ENCODE data around the gene FLAD1. TPM values are rescaled to one million over a fixed set of nuclear protein-coding genes. Genes with fewer than 3 reads are reported as not detected.

Gene FLAD1
- total RNA-seq, 4 donors from 2014 or later, result 19.5 to 29.6 (median 23.0) TPM

DNA sequence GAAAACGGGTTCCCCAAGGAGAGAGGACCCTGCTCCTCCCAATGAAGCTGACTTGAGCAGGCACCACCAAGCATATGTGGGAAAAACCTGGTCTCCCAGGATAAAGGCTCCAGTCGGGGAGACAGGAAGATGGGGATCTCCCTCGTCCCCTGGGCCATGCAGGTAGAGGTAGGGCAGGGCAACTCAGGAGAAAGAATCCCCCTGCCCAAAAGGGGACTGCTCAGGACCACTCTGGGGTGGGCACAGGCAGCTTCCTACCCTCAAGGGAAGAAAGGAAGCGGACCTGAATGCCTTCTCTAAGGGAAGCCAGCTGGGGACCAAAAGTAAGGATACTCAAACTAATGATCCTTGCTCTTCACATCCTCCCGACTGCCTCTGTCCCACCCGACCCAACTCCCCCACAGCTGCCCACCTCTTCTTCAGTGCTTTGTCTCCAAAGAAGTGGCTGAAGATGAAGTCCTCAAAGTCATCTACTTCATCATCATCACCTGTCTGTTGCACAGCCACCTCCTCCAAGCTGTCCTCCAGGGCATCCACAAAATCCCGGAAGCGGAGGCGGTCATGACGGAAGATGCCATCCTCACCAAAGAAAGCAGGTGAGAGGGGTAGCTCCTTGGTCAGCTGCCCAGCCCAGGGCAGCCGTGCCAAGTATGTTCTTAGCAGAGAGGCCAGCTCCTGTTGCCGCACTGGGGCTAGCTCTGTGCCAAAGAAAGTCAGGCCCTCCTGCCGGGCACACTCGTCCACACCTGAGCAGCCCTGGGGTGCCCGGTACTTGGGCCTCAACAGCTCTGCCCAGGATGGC, 37.8 kb upstream of the FLAD1 start:
- TF ChIP-seq EP300 (IDR thresholded peaks at IDR 0.05), result no peak
- no peak for TF ChIP-seq POLR2AphosphoS5 (IDR thresholded peaks at IDR 0.05)
- no peak for TF ChIP-seq POLR2A (IDR thresholded peaks at IDR 0.05; ENCODE audit: low read depth)
- peaks cover 13 to 52% (median 34%) of the 10 kb centered on the region in 4 donors for H3K36me3 ChIP-seq

GRCh38 chr1:154945962-154946850, 36.9 kb upstream of the FLAD1 start:
- Histone ChIP-seq H3K36me3 (peaks cover 21 to 61% (median 40%) of the 10 kb centered on the region in 4 donors), H3K27ac (replicated peaks in 1 of 4) (peak overlapping the region in 1 of 4 donors; percentile 8), H3K4me3 (no peak overlapping the region), H3K27me3 (no peaks in the 10 kb centered on the region), H3K4me1 (peaks cover 29 to 48% (median 39%) of the 10 kb centered on the region in 4 donors), H3K9me3 (no peaks in the 10 kb centered on the region)
- 85% methylated on average over 9 of the region's 17 CpGs for WGBS
- no peak for TF ChIP-seq POLR2A (IDR thresholded peaks at IDR 0.05; ENCODE audit: low read depth)
- TF ChIP-seq EP300 (IDR thresholded peaks at IDR 0.05), result no peak
- TF ChIP-seq POLR2AphosphoS5 (IDR thresholded peaks at IDR 0.05), result no peak
- TF ChIP-seq CTCF (IDR thresholded peaks at IDR 0.05), result no peak
- intact Hi-C loops (cut with DNase I), result no loop called here
- DNase-seq (ENCODE audit: extremely low spot score), result no peak

More for the DNA sequence above, 37.8 kb upstream of the FLAD1 start:
- H3K27me3 ChIP-seq, result no peaks in the 10 kb centered on the region
- intact Hi-C loops (cut with DNase I), result no loop called here
- 68% methylated on average over 10 of the region's 15 CpGs for WGBS
- peaks cover 31 to 41% (median 40%) of the 10 kb centered on the region in 4 donors for H3K4me1 ChIP-seq
- H3K27ac ChIP-seq (replicated peaks in 1 of 4), result peak overlapping the region in 2 of 4 donors; percentile 25 to 97
- DNase-seq (ENCODE audit: extremely low spot score), result no peak
- no peaks in the 10 kb centered on the region for H3K9me3 ChIP-seq
- H3K4me3 ChIP-seq, result no peak overlapping the region

DNA sequence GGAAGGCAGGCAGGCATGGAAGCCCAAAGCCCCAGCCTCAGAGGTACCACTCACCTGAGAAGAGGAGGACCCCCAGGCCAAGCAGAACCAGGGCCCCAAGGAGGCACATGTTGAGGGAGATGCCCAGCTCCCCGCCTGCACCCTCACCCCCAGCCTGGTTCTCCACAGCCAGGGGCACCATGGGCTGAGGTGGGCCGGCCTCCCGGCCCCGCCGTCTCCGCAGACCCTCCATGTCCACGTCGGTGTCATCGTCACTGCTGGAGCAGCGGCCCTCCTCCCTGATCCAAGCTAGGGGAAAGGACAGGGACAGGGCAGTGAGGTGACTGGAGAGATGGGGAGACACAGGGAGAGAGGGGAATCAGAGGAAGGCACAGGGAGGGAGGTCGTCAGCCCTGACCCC, 35.1 kb upstream of the FLAD1 start:
- no peak overlapping the region for H3K27ac ChIP-seq (replicated peaks in 1 of 4)
- DNase-seq (ENCODE audit: extremely low spot score), result no peak
- no peaks in the 10 kb centered on the region for H3K9me3 ChIP-seq
- TF ChIP-seq CTCF (IDR thresholded peaks at IDR 0.05) (no peak), POLR2A (IDR thresholded peaks at IDR 0.05; ENCODE audit: low read depth) (no peak), POLR2AphosphoS5 (IDR thresholded peaks at IDR 0.05) (no peak), EP300 (IDR thresholded peaks at IDR 0.05) (no peak)
- H3K4me1 ChIP-seq, result peaks cover 20 to 49% (median 41%) of the 10 kb centered on the region in 4 donors
- WGBS, result 92% methylated on average over 10 of the region's 11 CpGs
- no peak overlapping the region for H3K4me3 ChIP-seq
- intact Hi-C loops (cut with DNase I), result no loop called here
- no peaks in the 10 kb centered on the region for H3K27me3 ChIP-seq
- peaks cover 21 to 68% (median 46%) of the 10 kb centered on the region in 4 donors for H3K36me3 ChIP-seq

DNA sequence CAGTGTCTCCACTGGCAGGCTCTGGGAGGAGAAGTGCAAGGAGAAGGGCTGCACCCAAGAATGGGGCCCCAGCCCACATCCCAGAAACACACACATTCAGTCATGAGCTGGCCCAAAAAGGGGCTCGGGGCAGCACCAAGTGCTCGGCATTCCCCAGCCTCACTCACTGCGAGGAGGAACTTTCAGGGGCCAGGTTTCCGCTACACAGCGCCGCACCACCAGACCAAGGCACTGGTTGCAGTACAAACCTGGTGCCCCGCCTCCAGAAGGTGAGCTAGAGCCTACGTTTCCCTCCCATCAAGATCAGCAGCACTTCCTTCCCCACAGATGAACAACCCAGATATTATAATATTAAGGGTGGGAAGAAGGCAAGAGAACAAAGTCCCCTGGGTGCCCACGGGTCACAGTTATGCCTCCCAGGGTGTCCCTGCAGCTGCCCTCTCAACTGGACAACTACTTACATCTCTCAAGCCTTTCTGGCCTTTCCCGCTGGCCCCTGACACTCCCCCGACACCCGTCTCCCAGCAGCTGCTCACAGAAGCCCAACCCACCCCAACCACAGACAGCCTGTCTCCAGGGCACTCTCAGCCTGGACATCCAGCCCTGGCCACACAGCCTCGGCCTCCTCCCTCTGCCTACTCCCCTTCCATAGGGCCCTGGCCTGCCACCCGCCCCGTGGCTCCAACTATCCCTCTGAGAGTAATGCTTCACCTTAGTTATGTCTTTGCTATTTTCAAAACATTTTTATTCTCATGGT, 31.1 kb upstream of the FLAD1 start:
- Histone ChIP-seq H3K9me3 (no peaks in the 10 kb centered on the region), H3K4me1 (peaks cover 42 to 64% (median 55%) of the 10 kb centered on the region in 4 donors)
- intact Hi-C loops (cut with DNase I), result no loop called here

More for the DNA sequence above, 31.1 kb upstream of the FLAD1 start:
- Histone ChIP-seq H3K36me3 (peaks cover 21 to 43% (median 29%) of the 10 kb centered on the region in 4 donors), H3K27me3 (no peaks in the 10 kb centered on the region), H3K27ac (replicated peaks in 1 of 4) (peak overlapping the region in 3 of 4 donors; percentile 32 to 44 (median 37)), H3K4me3 (no peak overlapping the region)
- no peak for DNase-seq (ENCODE audit: extremely low spot score)
- 67% methylated on average over 15 of the region's 15 CpGs for WGBS
- TF ChIP-seq POLR2AphosphoS5 (IDR thresholded peaks at IDR 0.05), result no peak
- no peak for TF ChIP-seq EP300 (IDR thresholded peaks at IDR 0.05)
- TF ChIP-seq CTCF (IDR thresholded peaks at IDR 0.05), result no peak
- TF ChIP-seq POLR2A (IDR thresholded peaks at IDR 0.05; ENCODE audit: low read depth), result no peak
